ELR (cell line): ENCODE measurements around the gene SLC25A46.
"Not testable (repeated sequence)": the region's sequence is repeated elsewhere in the genome, so short reads cannot be mapped to it uniquely, and the experiment has no call there.

Experiments used
- DNase-seq: peaks from one replicate; pipeline ENCODE4 v3.0.0-alpha.2; 2015; ENCODE audit warnings: low read depth

Gene SLC25A46

DNA sequence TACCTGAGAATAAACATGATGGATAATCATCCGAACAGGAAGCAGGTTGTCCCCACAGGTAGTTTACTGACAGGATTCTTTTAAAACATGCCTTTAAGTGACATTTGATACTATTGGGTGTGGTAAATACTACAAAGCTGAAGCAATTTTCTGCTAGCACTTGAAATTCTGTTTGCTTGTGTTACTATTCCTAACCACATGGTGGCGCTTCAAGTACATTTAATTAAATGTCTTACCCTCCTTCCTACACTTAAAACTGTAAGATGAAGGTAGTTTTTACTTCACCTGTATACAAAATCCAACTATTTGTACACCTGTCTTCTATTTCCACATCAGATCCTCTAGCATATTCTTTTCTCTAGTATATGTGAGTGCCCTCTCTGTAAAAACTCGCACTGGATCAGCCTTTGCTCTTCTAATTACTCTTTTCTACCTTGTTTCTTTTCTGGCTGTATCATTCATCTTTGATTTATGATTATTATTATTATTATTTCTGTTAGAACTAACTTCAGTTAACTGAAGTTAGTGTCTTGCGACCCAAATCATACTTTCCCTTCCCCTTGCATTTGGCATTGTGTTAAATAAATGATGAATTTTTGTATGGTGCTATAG, 18.4 kb downstream of the SLC25A46 start:
- peak; percentile 63 for DNase-seq

DNA sequence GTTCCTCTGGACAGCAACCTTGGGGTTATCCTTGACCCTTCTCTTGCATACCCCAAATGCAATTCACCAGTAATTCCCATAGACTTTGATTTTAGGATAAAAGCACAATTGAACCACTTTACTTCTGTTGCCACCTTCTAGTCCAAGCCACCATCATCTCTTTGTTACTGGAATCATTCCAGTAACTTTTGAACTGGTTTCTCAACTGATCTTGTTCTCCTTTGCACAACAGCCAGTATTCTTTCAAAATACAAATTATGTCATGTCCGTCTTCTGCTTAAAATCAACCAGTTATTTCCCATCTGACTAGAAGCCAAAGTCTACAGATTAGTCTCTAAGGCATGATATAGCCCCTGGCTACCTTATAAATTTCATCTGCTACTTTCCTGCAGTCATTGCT, 21.4 kb downstream of the SLC25A46 start:
- DNase-seq = no peak

DNA sequence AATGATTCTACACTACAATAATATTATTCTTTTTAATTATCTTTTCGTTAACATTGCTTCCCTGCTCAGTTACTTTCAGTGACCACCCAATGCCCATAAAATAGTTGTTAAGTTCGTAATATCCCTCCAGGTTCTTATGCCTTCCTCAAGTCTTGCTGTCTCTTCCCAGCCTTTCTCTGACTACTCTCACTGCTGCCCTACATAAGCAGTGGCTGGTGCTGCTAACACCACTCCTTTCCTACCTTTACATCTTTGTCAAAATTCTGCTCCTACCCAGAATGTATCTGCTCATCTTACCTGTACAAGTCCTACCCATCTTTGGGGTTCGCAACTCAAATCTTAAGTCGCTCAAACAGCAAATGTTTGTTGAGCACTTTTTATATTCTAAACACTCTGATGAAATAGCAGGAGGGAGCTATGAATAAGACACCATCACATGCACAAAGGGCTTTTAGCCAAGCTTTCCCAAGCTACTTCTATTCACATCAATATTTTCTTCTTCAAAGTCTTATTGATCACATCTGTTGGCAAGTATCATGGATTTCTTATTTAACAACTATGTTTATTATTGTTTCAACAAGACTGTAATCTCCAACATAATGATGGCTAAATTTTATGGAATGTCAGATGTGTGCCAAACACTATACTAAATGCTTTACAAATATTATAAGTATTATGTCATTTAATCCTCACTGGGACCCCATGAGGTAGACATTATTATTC, 29.5 kb downstream of the SLC25A46 start:
- no peak for DNase-seq

DNA sequence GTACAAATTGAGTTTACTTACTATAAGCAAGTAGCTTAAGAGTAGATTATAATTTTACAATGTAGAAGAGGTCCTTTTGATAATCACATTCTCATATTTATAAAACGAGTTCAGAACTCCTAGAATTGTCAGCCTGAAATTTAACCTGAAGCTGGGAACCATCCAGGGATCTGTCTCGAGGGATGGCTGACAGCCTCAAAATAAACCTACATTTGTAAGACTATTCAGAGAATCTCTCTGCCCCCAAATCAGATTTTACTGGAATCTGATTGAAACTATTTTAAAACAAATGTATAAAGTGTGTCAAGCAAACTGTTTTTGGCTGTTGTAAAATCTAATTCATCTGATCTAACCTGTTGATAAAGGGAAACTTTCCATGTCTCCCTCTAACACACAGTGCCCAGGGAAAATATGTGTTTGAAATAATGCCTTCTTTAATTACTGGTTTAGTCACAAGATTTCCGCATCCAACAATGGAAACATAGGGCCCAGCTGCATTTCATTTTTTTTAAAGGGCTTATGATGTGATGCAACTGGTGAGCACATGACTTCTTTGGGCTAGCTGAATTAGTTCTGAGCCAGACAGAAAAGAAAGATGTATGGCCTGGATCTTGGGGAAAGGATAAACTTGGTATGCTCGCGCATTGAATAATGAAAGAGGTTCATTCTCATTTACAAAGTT, 30.3 kb downstream of the SLC25A46 start:
- no peak for DNase-seq

DNA sequence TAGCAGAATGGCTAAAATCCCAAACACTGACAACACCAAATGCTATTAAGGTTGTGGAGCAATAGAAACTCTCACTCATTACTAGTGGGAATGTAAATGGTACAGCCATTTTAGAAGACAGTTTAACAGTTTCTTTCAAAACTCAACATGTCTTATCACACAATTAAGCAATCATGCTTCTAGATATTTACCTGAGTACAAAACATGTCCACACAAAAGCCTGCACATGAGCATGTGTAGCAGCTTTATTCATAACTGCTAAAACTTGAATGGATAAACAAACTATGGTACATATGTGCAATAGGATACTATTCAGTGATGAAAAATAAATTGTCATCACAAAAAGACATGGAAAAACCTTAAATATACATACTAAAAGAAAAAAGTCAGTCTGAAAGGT, 31.5 kb downstream of the SLC25A46 start:
- DNase-seq = no peak

DNA sequence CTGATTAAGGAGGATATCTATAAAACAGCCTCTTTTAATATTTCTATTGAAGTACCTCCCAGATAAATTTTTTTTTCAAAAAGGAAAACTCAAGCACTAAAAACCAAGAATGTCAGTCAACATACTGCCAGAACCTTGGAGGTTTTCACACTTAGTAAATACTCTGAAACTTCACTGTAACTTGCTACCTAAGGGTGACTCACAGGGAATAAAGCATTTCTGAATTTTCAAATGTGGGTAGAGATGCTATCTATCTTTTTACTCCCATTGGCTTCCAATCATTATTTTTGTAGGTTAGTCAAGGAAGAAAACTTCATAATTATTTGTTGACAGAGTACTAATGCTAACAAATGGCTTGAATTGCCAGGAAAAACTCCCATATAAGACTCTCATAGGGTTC, 46.1 kb downstream of the SLC25A46 start:
- DNase-seq = peak; percentile 19

DNA sequence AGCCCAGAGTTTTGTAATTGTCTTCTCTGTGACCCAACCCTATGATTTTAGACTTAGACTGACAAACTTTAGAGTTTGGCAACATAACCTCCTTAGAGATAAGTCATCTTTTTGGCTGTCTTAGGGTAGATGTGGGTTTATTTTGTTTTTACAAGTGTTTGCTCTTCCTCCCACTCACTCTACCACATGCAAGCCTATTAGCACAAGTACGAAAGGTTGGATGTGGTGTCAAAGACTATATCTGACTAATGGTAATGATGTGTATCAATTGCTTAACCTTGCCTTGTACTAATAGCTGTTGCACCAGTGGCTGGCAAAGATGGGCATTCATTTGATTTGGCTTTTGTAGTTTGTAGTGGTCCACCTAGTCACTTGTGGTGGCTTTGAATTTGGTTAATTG, 46.5 kb downstream of the SLC25A46 start:
- DNase-seq = no peak

DNA sequence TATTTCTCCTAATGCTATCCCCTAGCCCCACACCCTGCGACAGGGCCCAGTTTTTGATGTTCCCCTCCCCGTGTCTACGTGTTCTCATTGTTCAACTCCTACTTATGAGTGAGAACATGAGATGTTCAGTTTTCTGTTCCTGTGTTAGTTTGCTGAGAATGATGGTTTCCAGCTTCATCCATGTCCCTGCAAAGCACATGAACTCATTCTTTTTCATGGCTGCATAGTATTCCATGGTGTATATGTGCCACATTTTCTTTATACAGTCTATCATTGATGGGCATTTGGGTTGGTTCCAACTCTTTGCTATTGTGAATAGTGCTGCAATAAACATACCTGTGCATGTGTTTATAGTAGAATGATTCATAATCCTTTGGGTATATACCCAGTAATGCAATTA, 49.2 kb downstream of the SLC25A46 start:
- DNase-seq = not testable (repeated sequence)

DNA sequence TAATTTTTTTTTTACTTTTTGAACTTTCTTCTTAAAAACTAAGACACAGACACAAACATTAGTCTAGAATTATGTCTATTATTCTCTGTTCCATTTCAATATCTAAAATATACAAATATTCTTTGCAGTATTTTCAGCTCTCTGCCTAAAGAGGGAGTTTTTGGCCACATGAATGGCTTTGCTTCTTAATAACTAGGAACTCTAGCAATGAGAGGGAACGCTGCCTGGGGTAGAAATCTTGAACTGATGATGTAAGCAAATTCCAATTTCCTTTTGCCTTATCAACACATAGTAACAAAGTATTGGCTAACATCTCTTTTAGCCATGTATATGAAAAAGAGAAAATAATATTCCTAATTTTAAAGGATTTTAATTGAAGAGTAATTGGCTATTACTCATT, 51.9 kb downstream of the SLC25A46 start:
- DNase-seq = peak; percentile 62

DNA sequence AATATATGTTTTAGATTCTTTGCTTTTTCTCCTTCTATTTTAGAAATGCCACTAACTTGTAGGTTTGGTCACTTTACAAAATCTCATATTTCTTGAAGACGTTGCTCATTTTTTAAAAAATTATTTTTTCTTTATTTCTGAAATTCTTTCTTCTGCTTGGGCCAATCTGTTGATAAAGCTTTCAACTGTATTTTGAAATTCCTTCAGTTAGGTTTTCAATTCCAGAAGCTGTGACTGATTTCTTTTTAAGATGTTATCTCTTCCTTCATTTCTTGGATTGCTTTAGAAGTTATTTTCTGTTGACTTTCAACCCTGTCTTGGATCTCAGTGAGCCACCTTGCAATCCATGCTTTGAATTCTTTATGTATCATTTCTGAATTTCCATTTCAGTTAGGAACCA, 64.2 kb downstream of the SLC25A46 start:
- no peak for DNase-seq

DNA sequence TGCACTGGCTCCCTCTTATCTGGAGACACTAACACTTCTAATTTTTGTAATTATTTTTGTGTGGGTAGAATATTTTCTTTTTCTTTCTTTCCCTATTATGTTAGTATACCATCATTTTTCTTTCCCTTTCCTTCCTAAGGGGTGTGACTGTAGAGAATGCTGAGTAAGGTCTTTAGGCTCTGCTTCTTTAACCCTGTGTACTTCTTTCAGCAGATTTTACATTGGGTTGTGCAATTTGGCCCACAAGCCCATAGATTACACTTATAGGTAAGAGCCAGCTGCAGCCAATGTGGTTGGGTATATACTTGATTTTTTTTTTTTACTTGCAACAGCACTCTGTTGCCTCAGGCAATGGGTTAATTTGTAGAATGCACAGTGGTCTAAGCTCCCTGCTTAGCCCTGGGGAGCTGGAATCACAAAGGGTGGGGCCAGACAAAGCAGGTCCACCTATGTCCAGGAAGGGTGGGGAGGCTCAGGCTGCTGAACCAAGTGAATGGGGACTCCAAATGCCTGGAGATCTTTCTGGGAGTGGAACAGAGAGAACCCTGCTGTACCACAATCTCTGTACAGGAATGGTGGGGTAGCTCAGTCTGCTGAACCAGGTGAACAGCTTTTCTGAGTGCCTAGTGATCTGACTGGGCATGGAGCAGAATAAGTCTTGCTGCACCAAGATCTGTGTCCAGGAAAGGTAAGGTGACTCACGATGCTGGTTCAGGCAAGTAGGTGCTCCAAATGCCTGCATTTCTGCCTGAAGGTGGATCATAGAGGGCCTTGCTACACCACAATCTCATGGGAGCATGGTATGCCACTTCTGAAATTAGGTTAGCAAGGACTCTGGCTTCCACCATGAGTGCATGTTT, 64.9 kb downstream of the SLC25A46 start:
- no peak for DNase-seq

DNA sequence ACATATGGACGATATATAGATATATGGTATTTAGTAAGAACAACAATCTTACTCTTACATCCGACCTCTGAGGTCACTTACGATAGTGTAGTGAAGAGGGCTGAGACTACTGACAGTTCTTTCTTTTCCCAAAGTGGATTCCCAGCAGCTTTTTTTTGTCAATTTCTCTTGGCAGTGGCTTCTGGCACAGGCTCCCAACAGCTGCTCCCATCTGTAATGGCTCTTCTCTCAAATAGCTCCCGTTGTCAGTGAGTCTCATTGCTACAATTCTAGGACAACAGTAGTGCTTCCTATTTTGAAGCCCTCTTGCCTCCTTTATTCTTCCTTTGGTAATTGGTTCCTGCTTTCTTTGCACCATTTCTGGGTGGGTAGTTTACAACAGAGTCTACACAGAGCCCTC, 68.4 kb downstream of the SLC25A46 start:
- no peak for DNase-seq

DNA sequence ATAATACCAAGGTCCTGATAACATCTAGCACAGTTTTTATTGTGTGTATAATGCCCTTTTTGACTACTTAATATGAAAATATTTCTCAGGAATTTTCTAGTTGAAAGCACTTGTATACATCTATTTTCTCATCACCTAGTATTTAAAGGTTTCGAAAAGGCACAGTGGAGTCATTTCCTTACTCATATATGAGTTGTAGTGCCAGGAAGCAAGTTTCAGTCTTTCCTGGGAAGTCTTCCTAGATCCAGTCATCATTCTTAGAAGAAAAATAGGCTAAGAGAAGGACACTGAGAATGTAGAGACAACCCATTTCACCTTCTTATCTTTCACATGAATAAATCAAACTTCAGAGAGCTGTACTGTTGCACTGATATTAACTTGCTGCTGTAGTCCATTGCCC, 70.2 kb downstream of the SLC25A46 start:
- DNase-seq = no peak
